Activated B cell treated with CpG ODN at 0.5 μM for 24 hours (primary cell): ENCODE results near the gene PRPF6. TPM values are rescaled to one million over a fixed set of nuclear protein-coding genes. Genes with fewer than 3 reads are reported as not detected.
A peak's percentile ranks its signal among the peaks of the same experiment; 100 is the strongest.

Experiments
- ATAC-seq: fragments of 200-7000 bp; cut with Tn5 transposase; one replicate; pipeline ENCODE4 v1.10.0; 2021; ENCODE audit warnings: low read depth, mild to moderate bottlenecking, moderate library complexity
- CTCF ChIA-PET: fragments of 350-600 bp; sonication (Branson Sonifier 250); formaldehyde crosslinking; loops from one replicate; lab custom pipeline; 2021; ENCODE audit warnings: antibody characterized with exemption; lab: Charles Lee
- POLR2A ChIA-PET: fragments of 350-600 bp; sonication (Branson Sonifier 250); formaldehyde crosslinking; loops from one replicate; lab custom pipeline; 2021; ENCODE audit warnings: antibody characterized with exemption; lab: Charles Lee
- DNase-seq: peaks from one replicate; pipeline ENCODE4 v3.0.0; 2022
- H3K27ac Mint-ChIP-seq: one replicate; pipeline ENCODE4 v1.8.0; 2020; ENCODE audit warnings: mixed read lengths
- H3K27me3 Mint-ChIP-seq: one replicate; pipeline ENCODE4 v1.8.0; 2021; ENCODE audit warnings: mixed read lengths
- H3K36me3 Mint-ChIP-seq: one replicate; pipeline ENCODE4 v1.8.0; 2021; ENCODE audit warnings: low read depth, mixed read lengths
- H3K4me1 Mint-ChIP-seq: one replicate; pipeline ENCODE4 v1.8.0; 2021; ENCODE audit warnings: mixed read lengths
- H3K4me3 Mint-ChIP-seq: one replicate; pipeline ENCODE4 v1.8.0; 2020; ENCODE audit warnings: mild to moderate bottlenecking, mixed read lengths
- H3K9me3 Mint-ChIP-seq: one replicate; pipeline ENCODE4 v1.8.0; 2020; ENCODE audit warnings: mixed read lengths
- CTCF ChIP-seq: fragments of 200-600 bp; IDR thresholded peaks from one replicate; pipeline ENCODE4 v1.8.0; 2022; ENCODE audit warnings: antibody characterized with exemption, mild to moderate bottlenecking
- intact Hi-C: fragments of 100-400 bp; cut with micrococcal nuclease; formaldehyde crosslinking; loops from one replicate; pipeline ENCODE4 v1.15.1; 2024
- total RNA-seq: library from RNA; stranded (reverse); gene quantifications from 2 replicates; pipeline ENCODE4 v1.2.3, GENCODE V29; 2022

PRPF6 gene
- total RNA-seq, 1 donor from 2014 or later: 75.8 TPM

- peaks cover 15% of the 10 kb centered on the region for H3K36me3 Mint-ChIP-seq
- peaks cover 43% of the 10 kb centered on the region for H3K4me1 Mint-ChIP-seq
- intact Hi-C loops: no loop called here
- H3K27ac Mint-ChIP-seq: peak overlapping the region; percentile 80
- ChIA-PET POLR2A (no interaction called here), CTCF (no interaction called here)
- ATAC-seq (no peak), DNase-seq (no peak)
- H3K27me3 Mint-ChIP-seq: no peaks in the 10 kb centered on the region
- TF ChIP-seq CTCF: no peak
- no peaks in the 10 kb centered on the region for H3K9me3 Mint-ChIP-seq
- H3K4me3 Mint-ChIP-seq: peak overlapping the region; percentile 39
These were observed 3.8 kb upstream of the PRPF6 start for GRCh38 chr20:63976980-63977738.

- ATAC-seq (no peak), DNase-seq (no peak)
- Mint-ChIP-seq H3K36me3 (peaks cover 20% of the 10 kb centered on the region), H3K27ac (peak overlapping the region; percentile 80), H3K4me3 (peak overlapping the region; percentile 84), H3K4me1 (peaks cover 50% of the 10 kb centered on the region), H3K9me3 (no peaks in the 10 kb centered on the region), H3K27me3 (no peaks in the 10 kb centered on the region)
- TF ChIP-seq CTCF: no peak
- ChIA-PET POLR2A (no interaction called here), CTCF (no interaction called here)
- intact Hi-C loops: loop anchor here (1.0 kb wide), 1 partner anchor 82 kb away; no protein-coding TSS in a partner anchor
These were observed 3.1 kb upstream of the PRPF6 start for GRCh38 chr20:63977739-63978276.

GRCh38 chr20:63978319-63979228 lies 2.4 kb upstream of the PRPF6 start:
- Mint-ChIP-seq H3K36me3 (peaks cover 27% of the 10 kb centered on the region), H3K9me3 (no peaks in the 10 kb centered on the region), H3K27me3 (no peaks in the 10 kb centered on the region), H3K4me1 (peaks cover 52% of the 10 kb centered on the region), H3K4me3 (peak overlapping the region; percentile 84), H3K27ac (peak overlapping the region; percentile 80)
- TF ChIP-seq CTCF: no peak
- ATAC-seq (peak; percentile 40), DNase-seq (peak; percentile 72)
- POLR2A ChIA-PET: interaction anchor here (0.8 to 3.9 kb wide), 8 partner anchors 23 to 458 kb away, joined by 3 to 28 read pairs (median 8); partner anchors contain the start of genes ARFRP1, OPRL1, PPDPF and PTK6
- intact Hi-C loops: loop anchor here (1.0 kb wide), 2 partner anchors 82 to 458 kb away; partner anchors contain the start of gene PPDPF
- CTCF ChIA-PET: interaction anchor here (0.8 to 2.3 kb wide), 3 partner anchors 141 to 441 kb away, joined by 3 to 19 read pairs (median 8); partner anchors contain the start of gene PTK6

GRCh38 chr20:63979229-63979556 lies 1.7 kb upstream of the PRPF6 start:
- Mint-ChIP-seq H3K4me1 (peaks cover 48% of the 10 kb centered on the region), H3K27ac (peak overlapping the region; percentile 80), H3K36me3 (peaks cover 27% of the 10 kb centered on the region), H3K9me3 (no peaks in the 10 kb centered on the region), H3K27me3 (no peaks in the 10 kb centered on the region), H3K4me3 (peak overlapping the region; percentile 84)
- no peak for ATAC-seq
- intact Hi-C loops: loop anchor here (1.0 kb wide), 1 partner anchor 459 kb away; the partner anchor contains the start of gene PPDPF
- no peak for TF ChIP-seq CTCF
- CTCF ChIA-PET: interaction anchor here (0.8 to 2.3 kb wide), 4 partner anchors 105 to 442 kb away, joined by 3 to 19 read pairs (median 7); partner anchors contain the start of genes LKAAEAR1 and PTK6
- POLR2A ChIA-PET: interaction anchor here (0.8 to 3.9 kb wide), 8 partner anchors 23 to 458 kb away, joined by 3 to 28 read pairs (median 8); partner anchors contain the start of genes ARFRP1, OPRL1, PPDPF and PTK6
- no peak for DNase-seq
